HG03097 (cell line): ENCODE results near the gene AHRR.
"Not testable (repeated sequence)": the region's sequence is repeated elsewhere in the genome, so short reads cannot be mapped to it uniquely, and the experiment has no call there.

Experiments used
- ATAC-seq: cut with Tn5 transposase; IDR thresholded peaks from one replicate; pipeline ENCODE4 v1.9.1; 2021; ENCODE audit not compliant: unreplicated experiment, low FRiP score

The AHRR gene

DNA sequence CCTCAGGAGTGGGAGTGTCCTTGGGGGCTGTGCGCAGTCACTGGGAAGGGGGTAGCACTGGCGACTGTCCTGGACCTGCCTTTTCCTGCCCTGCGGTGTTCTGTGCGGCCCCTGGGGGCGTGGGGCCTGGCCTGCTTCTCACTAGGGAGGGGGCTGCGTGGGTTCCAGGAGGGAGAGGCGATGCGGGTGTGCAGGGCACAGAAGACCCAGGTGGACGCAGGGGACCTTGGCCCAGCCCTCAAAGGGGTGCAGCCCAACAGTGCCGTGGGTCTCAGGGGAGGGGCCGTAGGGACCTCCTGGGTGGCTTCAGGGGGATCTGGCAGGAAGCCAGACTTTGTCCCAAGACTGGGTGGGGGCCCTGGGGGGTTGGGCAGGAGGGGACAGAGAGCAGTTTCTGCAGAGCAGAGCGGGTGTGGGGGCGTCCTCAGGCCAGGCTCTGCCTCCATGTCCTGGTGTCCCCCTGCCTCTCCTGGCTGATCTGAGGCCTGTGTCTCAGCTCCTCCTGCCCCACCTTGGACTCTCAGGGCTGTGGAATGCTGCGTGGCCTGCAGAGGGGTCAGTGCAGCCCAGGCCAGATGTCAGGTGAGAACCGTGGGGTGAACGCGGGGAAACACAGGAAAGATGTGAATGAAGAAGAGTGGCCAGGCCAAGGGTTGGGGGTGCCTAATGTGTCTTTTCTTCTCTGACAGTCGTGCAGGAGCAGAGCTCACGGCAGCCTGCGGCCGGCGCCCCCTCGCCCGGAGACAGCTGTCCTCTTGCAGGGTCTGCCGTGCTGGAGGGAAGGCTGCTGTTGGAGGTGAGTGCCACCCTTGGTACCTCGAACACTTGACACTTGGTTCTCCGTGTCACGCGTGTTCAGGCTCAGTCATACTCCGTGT, 54.6 kb downstream of the AHRR start:
- ATAC-seq = no peak

DNA sequence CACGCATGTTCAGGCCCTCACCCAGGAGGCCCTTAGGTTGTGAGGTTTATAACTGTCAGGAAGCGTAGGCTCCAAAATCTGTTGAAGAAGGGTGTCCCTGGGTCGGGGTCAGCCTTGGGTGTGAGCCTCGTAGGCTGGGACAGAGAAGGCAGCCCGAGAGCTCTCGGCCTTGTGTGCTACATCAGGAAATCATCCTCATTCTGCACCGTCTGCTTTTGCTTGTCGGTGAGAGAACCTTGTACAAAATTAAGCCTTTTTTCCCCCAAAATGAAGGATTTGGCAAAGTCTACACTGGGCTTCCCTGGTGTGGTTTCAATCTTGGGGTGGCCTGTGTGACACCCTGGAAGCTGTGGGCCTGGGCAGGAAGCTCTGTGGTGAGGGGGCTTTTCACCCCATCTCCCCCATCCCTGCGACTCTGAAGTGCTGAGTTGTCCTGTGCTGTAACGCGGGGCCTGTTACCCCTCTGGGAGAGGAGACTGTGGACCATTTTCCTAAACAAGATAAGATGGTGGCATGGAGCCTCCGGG, 55.3 kb downstream of the AHRR start:
- ATAC-seq = no peak

DNA sequence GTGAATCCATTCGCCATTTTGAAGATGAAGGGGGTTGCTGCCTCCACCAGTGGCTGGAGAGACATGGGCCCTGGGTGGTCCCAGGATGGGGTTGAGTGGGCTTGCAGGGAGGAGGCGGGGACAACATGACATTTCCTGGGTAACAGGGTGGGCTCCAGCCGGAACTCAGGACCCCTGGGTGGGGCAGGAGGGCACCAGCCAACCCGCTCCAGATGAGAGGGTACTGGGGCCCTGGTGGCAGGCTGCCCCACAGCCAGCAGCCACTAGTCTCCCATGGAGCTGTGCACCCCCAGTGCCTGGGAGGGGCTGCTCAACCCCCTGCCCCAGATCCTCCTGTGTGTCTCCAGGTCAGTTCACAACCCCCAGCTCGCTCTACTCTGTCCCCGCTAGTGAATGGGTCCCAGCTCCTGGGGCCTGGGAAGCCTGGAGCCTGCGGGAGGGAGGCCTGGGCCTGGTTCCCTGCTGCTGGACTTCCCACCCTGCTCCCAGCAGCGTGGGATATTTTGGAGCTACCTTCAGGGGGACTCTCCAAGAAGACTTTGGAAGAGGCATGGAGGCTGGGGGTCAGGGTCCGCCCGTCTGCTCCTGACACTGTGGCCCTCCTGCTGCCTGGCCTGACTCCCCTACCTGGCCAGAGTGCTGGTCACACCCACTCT, 55.9 kb downstream of the AHRR start:
- ATAC-seq = no peak

DNA sequence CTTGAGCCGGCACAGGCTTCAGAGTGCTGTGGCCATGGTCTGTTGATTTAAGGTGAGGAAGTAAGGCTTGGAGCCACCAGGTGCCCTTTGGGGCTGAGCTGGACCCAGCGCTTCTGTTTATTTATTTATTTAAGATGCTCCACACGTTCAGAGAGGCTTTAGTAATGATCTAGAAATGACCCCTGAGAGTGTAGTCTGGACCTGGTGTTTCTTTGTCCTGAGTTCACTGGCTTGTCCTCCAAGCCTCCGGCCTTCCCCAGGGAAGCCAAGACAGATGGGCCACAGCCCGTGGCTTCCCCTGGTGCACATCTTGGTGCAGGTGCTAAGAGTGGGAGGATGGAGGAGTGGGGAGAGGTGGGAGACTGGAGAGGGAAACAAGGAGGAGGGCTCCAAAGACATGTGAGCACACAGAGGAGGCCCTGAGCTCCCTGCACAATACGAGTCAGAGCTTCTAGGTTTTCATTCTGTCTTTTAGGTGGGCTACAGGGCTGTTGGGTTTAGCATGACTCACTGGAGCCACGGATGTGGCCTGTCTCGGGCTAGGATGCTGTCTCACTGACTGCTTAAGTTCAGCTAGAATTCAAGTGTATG, 56.9 kb downstream of the AHRR start:
- no peak for ATAC-seq

DNA sequence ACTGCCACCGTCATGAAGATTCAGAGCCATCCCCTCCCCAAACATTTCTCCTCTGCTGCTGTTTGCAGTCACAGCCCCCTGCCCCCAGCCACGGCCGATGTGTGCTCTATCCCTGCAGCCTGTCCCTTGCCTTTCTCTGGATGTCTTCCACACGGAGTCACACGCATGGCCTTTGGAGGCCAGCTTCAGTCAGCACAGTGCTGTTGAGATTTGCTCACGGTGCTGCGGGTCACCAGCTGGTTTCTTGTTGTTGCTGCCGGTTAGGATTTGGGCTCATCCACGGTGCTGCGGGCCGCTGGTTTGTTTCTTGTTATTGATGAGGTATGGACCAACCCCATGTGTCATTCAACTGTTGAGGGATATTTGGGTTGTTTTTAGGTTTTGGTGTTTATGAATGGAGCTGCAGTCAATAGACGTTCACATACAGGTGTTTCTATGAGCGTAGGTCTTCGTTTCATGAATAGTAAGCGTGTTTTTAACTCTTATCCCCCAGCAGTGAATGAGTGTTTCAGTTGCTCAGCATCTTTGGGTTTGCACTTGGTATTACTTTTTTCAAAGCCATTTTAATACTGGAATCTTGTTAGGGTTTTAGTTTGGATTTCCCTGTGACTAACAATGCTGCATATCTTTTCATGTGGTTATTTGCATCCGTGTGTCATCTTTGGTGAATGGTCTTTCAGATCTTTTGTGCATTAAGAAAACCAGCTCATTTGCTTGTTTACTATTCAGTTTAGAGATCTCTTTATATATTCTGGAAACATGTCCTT, 57.6 kb downstream of the AHRR start:
- ATAC-seq = no peak

DNA sequence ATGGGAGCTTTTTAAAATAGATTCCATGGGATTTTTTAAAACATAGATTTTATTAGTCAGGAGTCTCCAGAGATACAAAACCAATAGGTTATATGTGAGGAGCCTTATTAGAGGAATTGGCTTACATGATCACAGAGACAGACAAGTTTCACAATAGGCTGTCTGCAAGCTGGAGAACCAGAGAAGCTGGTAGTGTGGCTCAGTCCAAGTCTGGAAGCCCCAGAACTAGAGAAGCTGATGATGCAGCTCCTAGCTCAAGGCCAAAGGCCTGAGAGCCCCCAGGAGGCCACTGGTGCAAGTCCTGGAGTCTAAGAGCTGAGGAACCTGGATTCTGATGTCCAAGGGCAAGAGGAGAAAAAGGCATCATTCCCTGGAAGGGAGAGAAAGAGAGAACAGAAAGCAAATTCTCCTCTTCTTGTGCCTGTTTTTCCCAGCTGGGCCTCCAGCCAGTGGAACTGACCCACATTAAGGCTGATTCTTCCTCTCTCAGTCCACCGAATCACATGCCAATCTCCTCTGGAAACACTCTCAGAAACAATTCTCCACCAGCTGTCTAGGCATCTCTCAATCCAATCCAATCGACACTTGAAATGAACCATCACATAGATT, 59.3 kb downstream of the AHRR start:
- no peak for ATAC-seq

DNA sequence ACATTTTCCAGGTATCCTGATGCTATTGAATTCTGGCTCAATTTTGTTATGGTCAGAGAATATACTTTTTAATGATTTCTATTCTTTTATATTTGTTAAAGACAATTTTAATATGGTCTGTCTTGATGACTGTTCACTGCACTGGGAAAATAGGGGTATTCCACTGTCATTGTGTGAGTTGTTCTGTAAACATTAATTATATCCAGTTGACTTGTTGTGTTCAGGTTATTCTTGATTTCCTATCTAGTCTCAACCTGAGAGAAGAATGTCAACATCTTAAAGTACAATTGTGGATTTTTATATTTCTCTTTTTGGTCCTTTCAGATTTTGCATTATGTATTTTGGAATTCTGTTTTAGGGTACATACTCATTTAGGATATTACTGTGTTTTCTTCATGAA, 61.6 kb downstream of the AHRR start:
- ATAC-seq = no peak

DNA sequence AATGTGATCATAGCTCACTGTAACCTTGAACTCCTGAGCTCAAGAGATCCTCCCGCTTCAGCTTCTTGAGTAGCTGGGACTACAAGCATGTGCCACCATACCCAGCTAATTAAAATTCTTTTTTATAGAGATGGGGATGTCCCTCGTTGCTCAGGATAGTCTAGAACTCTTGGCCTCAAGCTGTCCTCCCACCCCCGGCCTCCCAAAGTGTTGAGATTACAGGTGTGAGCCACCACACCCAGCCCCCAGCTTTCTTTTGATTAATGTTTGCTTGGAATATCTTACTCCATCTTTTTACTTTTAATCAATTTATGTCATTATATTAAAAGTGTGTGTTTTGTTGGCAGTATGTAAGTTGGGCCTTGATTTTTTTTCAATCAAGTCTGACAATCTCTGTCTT, 62.1 kb downstream of the AHRR start:
- no peak for ATAC-seq

DNA sequence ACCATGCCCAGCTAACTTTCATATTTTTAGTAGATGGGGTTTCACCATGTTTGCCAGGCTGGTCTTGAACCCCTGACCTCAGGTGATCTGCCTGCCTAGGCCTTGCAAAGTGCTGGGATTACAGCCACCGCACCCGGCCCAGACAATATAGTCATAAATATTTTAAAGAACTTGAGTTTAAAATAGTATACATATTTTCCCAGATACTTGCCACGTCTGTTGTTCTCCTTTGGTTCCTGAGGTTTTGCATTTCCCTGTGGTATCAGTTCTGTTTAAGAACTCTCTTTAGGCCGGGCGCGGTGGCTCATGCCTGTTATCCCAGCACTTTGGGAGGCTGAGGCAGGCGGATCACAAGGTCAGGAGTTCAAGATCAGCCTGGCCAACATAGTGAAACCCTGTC, 63.1 kb downstream of the AHRR start:
- ATAC-seq = not testable (repeated sequence)

DNA sequence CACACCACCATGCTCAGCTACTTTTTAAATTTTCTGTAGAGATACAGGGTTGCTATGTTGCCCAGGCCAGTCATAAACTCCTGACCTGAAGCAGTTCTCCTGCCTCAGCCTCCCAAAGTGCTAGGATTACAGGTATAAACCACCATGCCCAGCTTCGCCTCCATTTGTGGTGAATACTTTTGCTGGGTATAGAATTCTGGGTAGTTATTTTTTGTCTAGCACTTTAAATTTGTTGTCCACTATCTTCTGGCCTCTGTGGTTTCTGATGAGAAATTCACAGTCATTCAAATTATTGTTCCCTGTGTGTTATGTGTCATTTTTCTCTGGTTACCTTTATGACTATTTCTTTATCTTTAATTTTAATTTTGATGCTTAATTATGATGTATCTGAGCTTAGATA, 63.8 kb downstream of the AHRR start:
- no peak for ATAC-seq

DNA sequence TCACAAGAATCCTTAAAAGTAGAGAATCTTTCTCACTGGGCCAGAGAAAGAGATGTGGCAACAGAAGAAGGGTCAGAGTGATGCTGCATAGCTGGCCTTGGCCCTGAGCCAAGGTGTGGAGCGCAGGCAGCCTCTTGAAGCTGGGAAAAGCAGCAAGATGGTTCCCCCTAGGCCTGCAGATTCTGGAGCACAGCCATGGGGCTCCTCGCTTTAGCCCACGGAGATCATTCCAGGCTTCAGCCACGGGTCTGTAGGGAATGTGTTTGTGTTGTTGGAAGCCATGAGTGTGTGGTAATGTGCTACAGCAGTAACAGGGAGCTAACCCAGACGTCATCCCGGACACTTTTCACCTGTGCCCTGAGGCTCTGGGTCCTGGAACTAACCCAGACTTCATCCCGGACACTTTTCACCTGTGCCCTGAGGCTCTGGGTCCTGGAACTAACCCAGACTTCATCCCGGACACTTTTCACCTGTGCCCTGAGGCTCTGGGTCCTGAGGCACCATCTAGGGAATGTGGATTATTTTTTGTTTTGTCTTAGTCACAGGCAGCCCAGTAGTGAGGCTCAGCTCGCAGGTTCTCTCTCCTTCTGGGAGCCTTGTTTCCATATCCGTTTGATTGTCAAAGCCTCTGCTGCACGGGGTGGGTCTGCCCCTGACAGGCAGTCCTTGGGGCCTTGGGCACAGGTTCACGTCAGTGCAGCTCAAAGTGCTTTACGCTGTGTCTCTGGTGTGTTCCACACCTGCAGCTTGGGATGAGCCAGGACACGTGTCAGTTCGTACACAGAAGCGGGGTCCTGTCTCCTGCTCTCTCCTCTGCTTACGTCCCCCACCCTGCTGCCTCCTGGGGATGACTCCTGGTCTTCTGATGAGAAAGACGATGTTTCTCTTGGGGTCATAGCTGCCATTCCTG, 65.2 kb downstream of the AHRR start:
- no peak for ATAC-seq

DNA sequence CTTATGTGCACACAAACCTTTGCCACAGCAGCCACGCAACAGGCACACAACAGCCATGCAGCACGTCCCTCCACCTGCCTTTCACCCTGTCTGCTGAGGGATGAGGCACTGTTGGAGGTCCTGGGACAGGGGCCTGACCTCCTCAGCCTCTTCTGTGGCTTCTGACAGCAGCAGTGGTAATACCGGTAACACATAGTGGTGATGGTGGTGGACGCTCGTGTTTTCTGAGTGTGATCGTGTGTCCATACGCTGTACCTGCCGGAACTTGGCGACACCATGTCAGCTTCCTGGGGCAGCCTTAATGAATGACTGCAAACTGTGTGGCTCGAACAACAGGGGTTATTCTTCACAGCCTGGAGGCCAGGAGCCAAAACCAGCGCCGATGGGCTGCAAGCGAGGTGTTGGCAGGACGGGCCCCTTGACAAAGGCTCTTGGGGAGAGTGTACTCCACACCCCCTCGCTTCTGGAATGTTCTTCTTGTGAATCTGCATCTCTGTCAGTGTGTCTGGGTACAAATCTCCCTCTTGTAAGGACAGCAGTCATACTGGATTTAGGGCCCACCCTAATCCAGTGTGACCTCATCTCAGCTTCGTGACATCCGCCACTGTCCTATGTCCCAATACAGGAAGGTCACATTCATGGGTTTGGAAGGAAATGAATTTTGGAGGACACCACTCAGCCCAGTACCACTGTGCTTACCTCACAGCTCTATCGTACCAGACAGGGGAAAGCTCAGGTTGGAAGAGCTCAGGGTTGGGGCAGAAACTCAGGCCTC, 66.2 kb downstream of the AHRR start:
- no peak for ATAC-seq

DNA sequence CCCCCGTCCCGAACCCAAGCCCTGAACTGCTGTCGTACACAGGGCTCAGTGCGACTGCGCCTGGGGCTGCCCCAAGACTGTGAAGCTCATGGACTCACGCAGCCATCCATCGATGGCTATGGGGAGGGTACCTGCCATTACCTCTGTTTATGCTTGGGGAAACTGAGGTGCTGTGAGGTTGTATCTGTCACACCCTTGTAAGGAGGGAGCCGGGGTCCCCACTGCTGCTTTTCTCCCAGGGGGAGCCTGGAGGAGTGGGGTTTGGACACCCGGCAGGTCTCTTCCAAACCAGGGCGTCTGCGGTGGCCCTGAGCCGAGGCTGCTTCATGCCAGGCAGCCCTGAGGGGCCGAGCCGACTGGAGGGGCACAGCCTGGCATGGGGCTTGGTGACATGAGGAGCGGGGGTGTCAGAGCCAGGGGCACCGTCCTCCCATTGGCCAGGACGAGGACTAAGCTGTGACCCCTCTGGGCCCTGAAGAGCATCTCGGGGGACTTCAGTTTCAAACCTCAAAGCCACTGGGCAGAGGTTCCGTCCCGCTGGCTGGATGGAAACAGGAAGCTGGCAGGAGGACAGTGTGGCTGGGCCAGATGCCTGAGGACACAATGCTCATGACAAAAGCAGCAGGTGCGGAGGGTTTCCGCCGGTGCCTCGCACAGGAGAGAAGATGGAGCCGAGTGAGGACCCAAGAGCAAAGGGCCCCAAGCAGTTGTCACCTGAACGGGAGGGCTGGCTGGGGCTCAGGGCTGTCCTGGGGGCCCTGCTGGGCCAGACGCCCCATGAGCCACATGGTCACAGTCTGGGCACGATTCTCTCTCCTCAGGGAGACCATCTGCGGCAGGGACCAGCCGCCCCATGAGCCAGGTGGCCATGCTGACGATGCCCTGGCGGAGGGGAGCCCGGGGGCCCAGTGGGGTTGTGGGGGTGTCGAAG, 67.0 kb downstream of the AHRR start:
- ATAC-seq = no peak

DNA sequence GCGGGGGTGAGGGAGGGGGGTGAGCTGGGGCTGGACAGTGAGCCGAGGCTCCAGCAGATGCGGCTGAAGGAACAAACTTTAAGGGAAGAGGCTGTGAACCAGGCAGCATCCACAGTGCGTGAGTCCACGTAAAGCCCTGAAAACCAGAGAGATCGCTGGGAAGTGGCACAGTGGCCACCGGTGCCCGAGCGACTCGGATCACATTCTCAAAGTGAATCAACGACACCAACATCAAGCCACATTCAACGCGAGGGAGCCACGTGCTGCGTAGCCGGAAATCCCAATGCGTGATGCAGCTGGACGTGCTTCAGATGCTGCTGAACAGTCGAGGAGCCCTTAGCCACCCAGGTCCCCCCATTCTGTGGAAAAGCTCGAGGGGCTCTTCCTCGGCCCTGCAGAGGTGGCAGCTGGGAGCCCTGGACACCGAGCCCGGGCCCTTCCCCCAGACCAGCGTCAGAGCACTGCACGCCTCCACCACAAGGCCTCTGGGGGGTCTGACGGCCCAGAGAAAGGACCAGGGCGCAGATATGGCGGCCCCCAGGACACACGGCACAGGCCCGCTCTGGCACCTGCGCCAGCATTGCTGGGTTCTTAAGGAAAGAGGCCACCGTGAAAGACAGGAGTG, 67.8 kb downstream of the AHRR start:
- no peak for ATAC-seq

DNA sequence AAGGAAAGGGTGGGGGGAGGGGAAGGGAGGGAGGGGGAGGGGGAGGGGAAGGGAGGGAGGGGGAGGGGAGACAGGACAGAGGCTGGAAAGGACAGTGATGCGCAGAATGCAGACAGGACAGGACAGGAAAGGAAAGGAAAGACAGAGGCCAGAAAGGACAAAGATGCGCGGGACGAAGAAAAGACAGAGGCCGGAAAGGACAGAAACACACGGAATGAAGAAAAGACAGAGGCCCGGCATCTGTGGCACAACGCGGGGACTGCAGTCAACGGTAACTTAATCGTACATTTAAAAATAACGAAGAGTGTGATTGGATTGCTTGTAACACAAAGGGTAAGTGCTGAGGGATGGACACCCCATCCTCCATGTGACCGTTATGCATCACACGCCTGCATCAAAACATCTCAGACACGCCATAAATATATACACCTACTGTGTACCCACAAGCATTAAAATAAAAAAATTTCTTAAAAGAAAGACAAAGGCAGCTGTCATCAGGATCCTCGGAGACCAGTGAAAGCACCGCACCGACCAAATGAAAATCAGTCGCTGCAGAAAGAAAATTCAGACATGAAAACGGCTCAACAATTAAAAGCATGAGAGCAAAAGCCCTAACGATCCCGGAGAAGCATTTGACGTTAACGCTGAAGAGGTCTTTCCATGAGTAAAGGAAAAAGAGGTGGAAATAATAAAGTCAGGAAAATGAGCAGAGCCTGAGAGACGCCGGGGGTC, 68.5 kb downstream of the AHRR start:
- no peak for ATAC-seq
